ENCODE results near the gene MEF2A. TPM values are rescaled to one million over a fixed set of nuclear protein-coding genes. Genes with fewer than 3 reads are reported as not detected.
A peak's percentile ranks its signal among the peaks of the same experiment; 100 is the strongest.
"Not testable (repeated sequence)": the region's sequence is repeated elsewhere in the genome, so short reads cannot be mapped to it uniquely, and the experiment has no call there.

The MEF2A gene
- total RNA-seq, 2 experiments from 2014 or later, result 20.9 to 21.9 TPM

GRCh38 chr15:99727330-99727729 is 161.5 kb downstream of the MEF2A start:
- Mint-ChIP-seq H3K4me1 (peaks cover 13% of the 10 kb centered on the region), H3K9me3 (no peaks in the 10 kb centered on the region), H3K36me3 (peaks cover 4% of the 10 kb centered on the region), H3K27me3 (no peaks in the 10 kb centered on the region), H3K27ac (no peak overlapping the region), H3K4me3 (no peak overlapping the region)
- no peak for DNase-seq

DNA sequence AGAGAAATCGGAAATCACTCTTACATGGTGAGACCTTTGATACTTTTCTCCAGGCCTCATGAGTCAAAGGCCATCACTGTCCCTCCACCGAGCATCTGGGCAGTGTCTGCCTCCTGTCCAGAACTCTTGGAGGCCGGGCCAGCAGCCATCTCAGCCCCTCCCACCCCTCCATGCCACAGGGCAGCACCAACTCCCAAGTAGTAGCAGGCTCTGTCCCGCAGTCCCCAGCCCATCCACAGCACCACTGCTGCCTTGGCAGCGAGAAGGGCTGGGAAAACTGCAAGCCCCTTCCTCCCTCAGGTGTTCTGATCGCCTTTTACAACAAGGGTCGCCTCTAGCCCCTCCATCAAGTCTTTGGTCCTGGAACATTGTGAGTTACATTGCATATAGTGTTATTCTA is 161.9 kb downstream of the MEF2A start:
- no peak overlapping the region for H3K27ac Mint-ChIP-seq
- no peak overlapping the region for H3K4me3 Mint-ChIP-seq
- H3K9me3 Mint-ChIP-seq, result no peaks in the 10 kb centered on the region
- H3K36me3 Mint-ChIP-seq, result peaks cover 4% of the 10 kb centered on the region
- no peaks in the 10 kb centered on the region for H3K27me3 Mint-ChIP-seq
- H3K4me1 Mint-ChIP-seq, result peaks cover 16% of the 10 kb centered on the region
- DNase-seq, result no peak

DNA sequence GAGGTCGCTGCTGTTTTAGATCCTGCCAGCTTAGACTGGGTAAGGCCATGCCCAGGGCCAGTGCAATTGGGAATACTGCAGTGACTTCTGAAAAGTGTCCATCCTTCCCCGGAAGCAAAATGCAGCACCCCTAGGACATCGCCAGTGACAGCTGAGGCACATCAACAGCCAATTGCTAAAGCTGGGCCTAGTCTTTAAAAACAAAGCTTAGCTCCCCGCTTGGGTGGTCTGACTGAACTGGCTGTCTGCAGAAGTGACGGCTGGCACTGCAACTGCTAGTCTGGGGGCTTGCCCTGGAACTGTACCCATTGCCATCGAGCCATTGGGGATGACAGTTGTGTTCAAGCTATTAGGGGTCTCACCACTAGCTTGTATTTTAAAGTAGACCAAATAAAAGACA is 163.1 kb downstream of the MEF2A start:
- no peaks in the 10 kb centered on the region for H3K27me3 Mint-ChIP-seq
- no peaks in the 10 kb centered on the region for H3K9me3 Mint-ChIP-seq
- peaks cover 20% of the 10 kb centered on the region for H3K4me1 Mint-ChIP-seq
- no peak overlapping the region for H3K27ac Mint-ChIP-seq
- peaks cover 4% of the 10 kb centered on the region for H3K36me3 Mint-ChIP-seq
- no peak overlapping the region for H3K4me3 Mint-ChIP-seq
- no peak for DNase-seq

- Mint-ChIP-seq H3K36me3 (peaks cover 4% of the 10 kb centered on the region), H3K4me3 (no peak overlapping the region), H3K27ac (no peak overlapping the region), H3K4me1 (peaks cover 20% of the 10 kb centered on the region), H3K9me3 (no peaks in the 10 kb centered on the region), H3K27me3 (no peaks in the 10 kb centered on the region)
- no peak for DNase-seq
Observed at GRCh38 chr15:99729327-99729726, 163.5 kb downstream of the MEF2A start.

- no peak overlapping the region for H3K27ac Mint-ChIP-seq
- H3K36me3 Mint-ChIP-seq, result peaks cover 4% of the 10 kb centered on the region
- no peaks in the 10 kb centered on the region for H3K9me3 Mint-ChIP-seq
- H3K4me3 Mint-ChIP-seq, result no peak overlapping the region
- no peaks in the 10 kb centered on the region for H3K27me3 Mint-ChIP-seq
- peaks cover 20% of the 10 kb centered on the region for H3K4me1 Mint-ChIP-seq
- DNase-seq, result no peak
Observed at GRCh38 chr15:99729920-99730319, 164.1 kb downstream of the MEF2A start.

GRCh38 chr15:99731336-99732123 is 165.7 kb downstream of the MEF2A start:
- no peak for DNase-seq
- Mint-ChIP-seq H3K36me3 (peaks cover 2% of the 10 kb centered on the region), H3K4me3 (peak overlapping the region; percentile 80), H3K4me1 (peaks cover 20% of the 10 kb centered on the region), H3K9me3 (no peaks in the 10 kb centered on the region), H3K27ac (no peak overlapping the region), H3K27me3 (no peaks in the 10 kb centered on the region)

DNA sequence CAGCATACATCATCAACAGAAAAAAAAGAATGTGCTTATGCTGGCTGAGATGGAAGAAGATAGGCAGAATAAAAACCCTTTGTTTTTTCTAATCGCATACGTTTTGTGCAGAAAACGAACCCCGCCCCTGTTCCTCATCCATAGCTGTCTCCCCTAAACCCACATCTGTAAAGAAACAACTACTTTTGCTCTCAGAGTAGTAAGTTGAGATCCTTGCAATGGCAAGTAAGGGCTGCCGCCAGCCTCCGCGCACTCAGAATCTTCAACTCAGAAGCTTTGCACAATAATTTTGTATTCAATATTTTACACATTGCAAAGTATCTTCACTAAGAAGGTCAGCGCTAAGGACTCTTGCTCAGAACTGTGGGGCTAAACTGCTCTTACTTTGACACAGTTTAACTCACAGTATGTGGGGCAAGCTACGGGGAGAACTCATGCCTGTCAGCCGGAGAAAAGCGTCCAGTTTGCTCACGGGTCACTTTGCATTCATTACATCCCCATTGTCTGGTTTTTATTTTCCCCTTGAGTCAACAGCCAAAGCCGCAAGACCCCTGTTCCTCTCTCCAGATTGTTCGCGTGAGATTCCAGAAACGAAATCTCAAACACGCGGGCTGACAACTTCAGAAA is 166.5 kb downstream of the MEF2A start:
- Mint-ChIP-seq H3K9me3 (no peaks in the 10 kb centered on the region), H3K27me3 (no peaks in the 10 kb centered on the region), H3K27ac (peak overlapping the region; percentile 50), H3K36me3 (peaks cover 2% of the 10 kb centered on the region), H3K4me1 (peaks cover 20% of the 10 kb centered on the region), H3K4me3 (peak overlapping the region; percentile 80)
- no peak for DNase-seq

DNA sequence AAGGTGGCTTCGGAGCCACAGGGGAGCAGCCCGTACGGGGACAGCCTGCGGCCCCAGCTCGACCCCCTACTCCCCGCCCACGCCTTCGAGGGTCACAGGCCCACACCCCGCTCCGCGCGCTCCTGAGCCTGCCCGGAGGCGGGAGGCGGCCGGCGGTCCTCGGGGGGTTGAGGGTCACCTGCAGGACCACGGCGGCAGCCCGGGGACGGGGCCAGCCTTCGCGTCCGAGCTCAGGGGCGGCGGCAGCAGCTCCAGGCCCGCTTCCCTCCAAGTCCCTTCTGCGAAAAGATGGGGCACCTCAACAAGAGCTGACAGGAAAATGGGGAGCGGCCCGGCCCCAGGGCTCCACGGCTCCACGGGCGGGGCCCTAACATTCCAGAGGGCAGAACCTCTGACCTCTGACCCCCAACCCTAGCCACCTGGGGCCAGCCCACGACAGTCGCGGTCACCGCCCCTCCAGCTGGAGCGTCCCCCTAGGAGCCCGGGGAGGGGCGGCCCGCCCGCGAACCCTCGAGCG is 167.0 kb downstream of the MEF2A start:
- peak overlapping the region; percentile 80 for H3K4me3 Mint-ChIP-seq
- DNase-seq, result peak; percentile 33
- H3K27ac Mint-ChIP-seq, result peak overlapping the region; percentile 50
- peaks cover 2% of the 10 kb centered on the region for H3K36me3 Mint-ChIP-seq
- peaks cover 20% of the 10 kb centered on the region for H3K4me1 Mint-ChIP-seq
- no peaks in the 10 kb centered on the region for H3K27me3 Mint-ChIP-seq
- H3K9me3 Mint-ChIP-seq, result no peaks in the 10 kb centered on the region

DNA sequence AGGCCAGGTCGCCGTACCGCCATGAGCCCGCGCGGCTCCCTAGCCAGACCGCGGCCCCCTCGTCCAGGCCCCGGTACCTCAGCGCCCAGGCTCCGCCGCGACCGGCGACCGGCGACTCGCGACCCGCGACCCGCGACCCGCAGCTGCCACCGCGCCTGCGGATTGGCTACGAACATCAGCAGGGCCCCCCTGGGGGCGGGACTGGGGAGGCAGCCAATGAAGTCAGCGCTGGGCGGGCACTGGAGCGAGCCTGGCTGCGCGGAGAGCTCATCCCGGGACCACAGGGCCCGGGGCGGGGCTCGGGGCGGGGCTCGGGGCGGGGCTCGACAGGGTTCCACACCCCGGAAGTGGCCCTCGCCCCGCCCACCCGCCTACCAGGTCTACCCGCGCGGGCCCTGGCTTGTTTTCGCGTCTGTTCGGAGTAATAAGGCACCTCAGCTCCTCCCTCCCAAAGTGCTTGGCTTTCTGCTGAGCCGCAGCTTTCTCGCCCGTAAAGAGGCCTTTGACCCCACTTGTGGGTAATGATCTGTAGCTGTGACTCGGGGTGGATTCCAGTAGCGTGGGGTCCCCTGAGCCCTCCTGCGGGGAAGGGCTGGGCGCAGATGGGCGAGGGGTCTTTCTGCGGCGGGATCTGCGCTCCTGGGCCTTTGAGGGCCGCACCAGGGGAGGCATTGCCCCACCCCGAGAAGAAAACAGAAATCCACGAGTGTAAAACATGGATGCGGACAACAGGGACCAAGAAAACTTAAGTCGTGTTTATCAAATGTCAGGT is 167.7 kb downstream of the MEF2A start, which contains the start of gene LYSMD4:
LYSMD4 (minus strand) TSS at position 170 of the 772 bp plus-strand sequence. CDS start 1,438 bp downstream, outside the sequence.
- Mint-ChIP-seq H3K9me3 (no peaks in the 10 kb centered on the region), H3K27me3 (no peaks in the 10 kb centered on the region), H3K4me3 (peak within 1 kb of the TSS; percentile 80), H3K27ac (peak within 1 kb of the TSS; percentile 92), H3K4me1 (peaks cover 20% of the 10 kb centered on the region), H3K36me3 (peaks cover 2% of the 10 kb centered on the region)
- DNase-seq, result peak; percentile 98

GRCh38 chr15:99734040-99734291 is 168.2 kb downstream of the MEF2A start:
- not testable (repeated sequence) for H3K36me3 Mint-ChIP-seq, H3K9me3 Mint-ChIP-seq, H3K27me3 Mint-ChIP-seq, DNase-seq
- Mint-ChIP-seq H3K27ac (peak overlapping the region; percentile 92), H3K4me1 (peaks cover 20% of the 10 kb centered on the region), H3K4me3 (peak overlapping the region; percentile 79)

DNA sequence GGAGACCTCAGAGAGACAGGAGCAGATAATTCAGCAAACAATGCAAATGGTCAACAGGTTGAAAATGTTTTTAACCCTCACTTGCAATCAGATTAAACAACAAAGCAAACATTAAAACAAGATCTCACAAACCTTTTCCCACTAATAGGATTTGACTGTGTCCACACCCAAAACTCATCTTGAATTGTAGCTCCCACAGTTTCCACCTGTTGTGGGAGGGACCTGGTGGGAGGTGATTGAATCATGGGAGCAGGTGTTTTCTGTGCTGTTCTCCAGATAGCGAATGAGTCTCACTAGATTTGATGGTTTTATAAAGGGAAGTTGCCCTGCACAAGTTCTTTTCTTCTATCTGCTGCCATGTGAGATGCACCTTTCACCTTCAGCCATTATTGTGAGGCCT is 168.8 kb downstream of the MEF2A start:
- Mint-ChIP-seq H3K27ac (no peak overlapping the region), H3K27me3 (no peaks in the 10 kb centered on the region), H3K9me3 (no peaks in the 10 kb centered on the region), H3K36me3 (peaks cover 2% of the 10 kb centered on the region), H3K4me3 (no peak overlapping the region), H3K4me1 (peaks cover 20% of the 10 kb centered on the region)
- DNase-seq, result no peak

DNA sequence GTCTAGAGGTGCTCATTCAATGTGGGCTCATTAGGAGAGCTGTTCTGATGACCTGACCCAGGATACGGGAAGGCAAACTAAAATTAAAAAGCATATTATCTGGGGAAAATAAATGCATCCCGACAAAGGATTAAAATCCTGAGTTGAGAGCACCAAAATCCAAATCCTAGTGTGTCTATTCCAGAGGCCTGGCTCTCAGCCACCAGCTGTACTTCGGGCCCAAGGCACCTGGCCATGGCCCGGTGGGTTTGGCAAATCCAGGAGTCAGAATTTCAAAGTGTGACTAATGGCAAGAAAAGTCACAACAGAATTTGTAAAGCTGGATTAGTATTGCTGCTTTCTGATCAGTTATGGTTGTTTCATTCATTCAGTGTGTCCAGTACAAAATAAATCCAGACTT is 170.1 kb downstream of the MEF2A start:
- no peaks in the 10 kb centered on the region for H3K9me3 Mint-ChIP-seq
- H3K27ac Mint-ChIP-seq, result no peak overlapping the region
- H3K4me1 Mint-ChIP-seq, result peaks cover 16% of the 10 kb centered on the region
- no peak overlapping the region for H3K4me3 Mint-ChIP-seq
- H3K27me3 Mint-ChIP-seq, result no peaks in the 10 kb centered on the region
- peaks cover 2% of the 10 kb centered on the region for H3K36me3 Mint-ChIP-seq
- DNase-seq, result no peak

DNA sequence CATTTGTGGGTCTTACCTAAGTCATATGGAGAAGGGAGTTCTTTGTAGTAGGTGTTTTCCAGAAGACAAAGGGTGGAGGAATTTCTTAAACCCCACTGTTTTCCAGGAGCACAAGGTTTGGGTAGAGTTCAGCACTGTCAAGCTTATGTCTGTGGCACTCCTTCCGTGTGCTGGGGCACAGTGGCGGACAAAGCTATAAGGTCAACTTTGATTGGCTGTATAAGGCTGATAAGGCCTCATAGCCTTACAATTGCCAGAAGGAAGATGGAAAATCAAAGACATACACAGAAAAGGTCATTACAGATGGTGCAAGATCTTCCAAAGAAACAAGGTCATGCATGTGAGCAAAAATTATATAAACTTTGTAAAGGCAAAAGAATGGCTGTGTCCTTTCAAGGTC is 170.9 kb downstream of the MEF2A start:
- peaks cover 12% of the 10 kb centered on the region for H3K4me1 Mint-ChIP-seq
- DNase-seq, result no peak
- no peak overlapping the region for H3K4me3 Mint-ChIP-seq
- H3K36me3 Mint-ChIP-seq, result no peaks in the 10 kb centered on the region
- no peaks in the 10 kb centered on the region for H3K9me3 Mint-ChIP-seq
- H3K27me3 Mint-ChIP-seq, result no peaks in the 10 kb centered on the region
- H3K27ac Mint-ChIP-seq, result no peak overlapping the region

DNA sequence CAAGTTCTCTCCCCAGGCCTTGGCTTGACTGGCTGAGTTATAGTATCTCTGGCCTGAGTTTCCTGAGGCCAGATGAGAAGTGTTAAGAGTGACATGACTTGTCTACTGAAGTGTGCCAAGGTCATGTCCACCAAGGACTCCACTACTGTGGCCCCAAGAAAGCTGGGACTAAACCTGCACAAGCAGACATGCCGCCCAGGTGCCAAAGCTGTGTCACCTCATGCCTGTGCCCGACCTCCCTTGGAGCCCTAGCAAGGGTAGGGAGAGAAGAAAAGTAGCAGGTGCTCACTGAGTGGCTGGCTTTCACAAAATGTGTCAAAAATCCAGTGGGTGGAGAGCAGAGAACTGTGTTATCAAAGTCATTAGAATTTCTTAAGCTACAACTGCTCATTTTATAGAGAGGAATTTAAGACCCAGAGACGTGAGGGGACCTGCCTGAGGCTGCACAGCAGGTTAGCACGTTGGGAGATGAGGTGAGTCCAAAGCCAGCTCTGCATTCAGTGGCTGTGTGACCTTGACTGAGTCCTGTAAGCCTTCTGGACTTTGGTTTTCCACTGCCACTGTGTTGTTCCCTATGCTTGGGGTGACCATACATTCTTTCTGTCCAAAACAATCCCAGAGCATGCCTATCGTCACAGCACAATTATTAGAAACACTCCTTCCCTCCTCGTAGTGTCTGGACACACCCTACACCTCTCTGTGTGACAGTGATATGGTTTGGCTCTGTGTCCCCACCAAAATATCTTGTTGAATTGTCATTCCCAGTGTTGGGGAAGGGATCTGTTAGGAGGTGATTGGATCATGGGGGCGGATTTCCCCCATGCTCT is 172.4 kb downstream of the MEF2A start:
- DNase-seq, result no peak
- no peaks in the 10 kb centered on the region for H3K9me3 Mint-ChIP-seq
- H3K36me3 Mint-ChIP-seq, result no peaks in the 10 kb centered on the region
- H3K27me3 Mint-ChIP-seq, result no peaks in the 10 kb centered on the region
- H3K27ac Mint-ChIP-seq, result no peak overlapping the region
- H3K4me1 Mint-ChIP-seq, result peaks cover 4% of the 10 kb centered on the region
- H3K4me3 Mint-ChIP-seq, result no peak overlapping the region
